Measurements from ENCODE around the gene CELSR3.
A peak's percentile ranks its signal among the peaks of the same experiment; 100 is the strongest.

The CELSR3 gene

GRCh38 chr3:48662753-48663488, at the start of gene CELSR3:
Gene CELSR3, minus strand, starts transcription at chr3:48662886. Its CDS starts 252 bp downstream, at chr3:48662634.
- FAIRE-seq: peak; percentile 88

- no peak for FAIRE-seq
These were observed 49.0 kb upstream of the CELSR3 start for GRCh38 chr3:48711727-48712126.

GRCh38 chr3:48709051-48709461, 46.4 kb upstream of the CELSR3 start:
- FAIRE-seq: no peak

- FAIRE-seq: no peak
These were observed 45.8 kb upstream of the CELSR3 start for GRCh38 chr3:48708481-48708889.

GRCh38 chr3:48707157-48707556, 44.5 kb upstream of the CELSR3 start:
- no peak for FAIRE-seq

GRCh38 chr3:48702320-48702920, 39.7 kb upstream of the CELSR3 start:
- FAIRE-seq: no peak

- FAIRE-seq: no peak
These were observed 38.2 kb upstream of the CELSR3 start for GRCh38 chr3:48700731-48701405.

- FAIRE-seq: no peak
These were observed 36.2 kb upstream of the CELSR3 start for GRCh38 chr3:48698891-48699290.

- FAIRE-seq: peak; percentile 30
These were observed 35.3 kb upstream of the CELSR3 start for GRCh38 chr3:48697952-48698351.

- FAIRE-seq: no peak
These were observed 33.9 kb upstream of the CELSR3 start for GRCh38 chr3:48696601-48697000.

GRCh38 chr3:48696156-48696555, 33.5 kb upstream of the CELSR3 start:
- no peak for FAIRE-seq

- FAIRE-seq: no peak
These were observed 32.7 kb upstream of the CELSR3 start for GRCh38 chr3:48695393-48695753.

GRCh38 chr3:48694610-48695392, 32.1 kb upstream of the CELSR3 start:
- FAIRE-seq: no peak

- FAIRE-seq: no peak
These were observed 31.1 kb upstream of the CELSR3 start for GRCh38 chr3:48693826-48694225.

GRCh38 chr3:48692551-48692950, 29.9 kb upstream of the CELSR3 start:
- FAIRE-seq: no peak

- no peak for FAIRE-seq
These were observed 28.3 kb upstream of the CELSR3 start for GRCh38 chr3:48690846-48691458.

GRCh38 chr3:48689384-48689783, 26.7 kb upstream of the CELSR3 start:
- FAIRE-seq: no peak

- FAIRE-seq: no peak
These were observed 26.0 kb upstream of the CELSR3 start for GRCh38 chr3:48688737-48689075.

- no peak for FAIRE-seq
These were observed 25.5 kb upstream of the CELSR3 start for GRCh38 chr3:48688032-48688736.

GRCh38 chr3:48687220-48687678, 24.6 kb upstream of the CELSR3 start:
- FAIRE-seq: no peak

GRCh38 chr3:48686538-48687219, 24.0 kb upstream of the CELSR3 start:
- FAIRE-seq: no peak

Measured in A204.1 (cell line).